ENCODE results near the gene GET4.

- TF ChIP-seq ZNF274 (IDR thresholded peaks at IDR 0.05; ENCODE audit: low read depth, low read length) (no peak), SUZ12 (IDR thresholded peaks at IDR 0.05; ENCODE audit: extremely low read depth, insufficient read depth, insufficient read length) (no peak)
Measured at GRCh38 chr7:873367-874002, 2.9 kb upstream of the GET4 start.
